ENCODE results near the gene ZBTB7C. TPM values are rescaled to one million over a fixed set of nuclear protein-coding genes. Genes with fewer than 3 reads are reported as not detected.

ZBTB7C gene
- total RNA-seq, 2 experiments from 2014 or later: 0.04 to 0.06 TPM

DNA sequence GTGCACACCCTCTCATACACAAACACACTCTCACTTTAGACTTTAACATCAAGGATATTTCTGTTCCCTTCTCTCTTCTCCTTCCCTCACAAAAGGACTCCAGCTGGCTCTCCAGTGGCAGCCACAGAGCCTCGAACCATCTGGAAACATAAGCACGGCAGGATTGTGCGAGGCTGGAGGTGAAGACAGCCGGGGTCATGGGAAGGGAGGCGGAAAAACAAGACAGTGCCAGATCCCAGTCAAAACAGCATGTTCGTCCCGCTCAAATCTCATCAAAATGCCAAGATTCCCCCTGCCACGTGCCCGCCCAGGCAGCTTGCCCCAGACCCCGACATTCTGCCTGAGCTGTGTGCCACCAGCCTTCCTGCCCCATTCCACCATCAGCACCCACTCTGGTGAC, 180.3 kb downstream of the ZBTB7C start:
- ChIA-PET POLR2A (no interaction called here), CTCF (interaction anchor here (1.8 kb wide), 1 partner anchor 217 kb away, joined by 4 read pairs; no protein-coding TSS in a partner anchor)

DNA sequence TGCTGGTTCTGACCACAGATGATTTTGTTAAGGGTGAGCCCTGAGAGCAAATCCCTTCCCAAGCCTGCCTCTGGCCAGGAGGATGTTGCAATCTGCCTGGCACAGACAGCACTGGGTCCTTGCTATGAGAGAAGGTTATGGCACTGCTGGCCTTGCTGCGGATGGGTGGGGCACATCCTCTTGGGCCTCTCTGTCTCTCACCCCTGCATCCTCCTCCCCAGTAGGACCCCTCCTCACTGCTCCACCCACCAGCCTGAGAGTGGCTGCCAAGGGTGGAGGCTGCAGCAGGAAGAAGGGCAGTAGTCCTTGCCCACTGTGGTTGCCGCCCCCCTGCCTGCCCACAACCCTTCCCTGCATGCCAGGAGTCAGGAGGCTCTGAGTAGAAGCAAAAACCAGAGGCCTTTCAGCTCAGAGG, 180.9 kb downstream of the ZBTB7C start:
- CTCF ChIA-PET: interaction anchor here (1.8 kb wide), 1 partner anchor 217 kb away, joined by 4 read pairs; no protein-coding TSS in a partner anchor
- POLR2A ChIA-PET: no interaction called here

DNA sequence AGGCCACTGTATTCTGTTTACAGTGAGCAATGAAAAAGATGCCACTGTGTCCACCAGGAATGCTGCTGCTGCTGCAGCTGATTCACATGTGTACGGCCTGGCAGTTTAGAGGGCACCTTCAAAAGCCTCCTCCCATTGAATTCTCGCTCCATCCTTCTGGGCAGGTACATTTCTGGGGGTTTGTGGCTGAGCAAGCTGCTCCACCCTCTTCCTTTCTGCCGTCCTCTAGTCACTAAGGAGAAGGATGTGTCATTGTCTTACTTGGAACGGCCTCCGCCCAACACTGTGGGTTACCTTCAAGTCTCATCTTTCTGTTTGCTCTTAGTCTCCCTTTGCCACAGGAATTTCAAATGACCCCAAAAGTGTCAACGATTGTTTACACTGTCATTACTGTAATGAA, 182.0 kb downstream of the ZBTB7C start:
- ChIA-PET POLR2A (interaction anchor here (0.6 kb wide), 1 partner anchor 297 kb away, joined by 5 read pairs; no protein-coding TSS in a partner anchor), CTCF (no interaction called here)

DNA sequence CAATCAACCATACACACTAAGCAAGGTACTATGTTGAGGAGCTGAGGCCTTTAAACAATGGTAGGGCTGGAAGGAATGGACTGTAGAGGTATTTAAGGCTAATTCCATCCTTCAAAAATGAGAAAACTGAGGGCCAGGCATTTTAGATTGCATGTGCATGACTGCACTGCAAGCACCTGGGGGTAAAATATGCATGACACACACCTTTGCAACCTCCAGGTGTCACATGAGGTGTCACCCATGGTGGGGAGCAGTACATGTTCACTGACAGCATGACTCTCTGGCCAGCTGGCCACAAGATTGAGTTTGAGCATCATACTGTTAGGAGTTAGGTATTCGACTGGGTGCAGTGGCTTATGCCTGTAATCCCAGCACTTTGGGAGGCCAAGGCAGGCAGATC, 182.8 kb downstream of the ZBTB7C start:
- CTCF ChIA-PET: no interaction called here

DNA sequence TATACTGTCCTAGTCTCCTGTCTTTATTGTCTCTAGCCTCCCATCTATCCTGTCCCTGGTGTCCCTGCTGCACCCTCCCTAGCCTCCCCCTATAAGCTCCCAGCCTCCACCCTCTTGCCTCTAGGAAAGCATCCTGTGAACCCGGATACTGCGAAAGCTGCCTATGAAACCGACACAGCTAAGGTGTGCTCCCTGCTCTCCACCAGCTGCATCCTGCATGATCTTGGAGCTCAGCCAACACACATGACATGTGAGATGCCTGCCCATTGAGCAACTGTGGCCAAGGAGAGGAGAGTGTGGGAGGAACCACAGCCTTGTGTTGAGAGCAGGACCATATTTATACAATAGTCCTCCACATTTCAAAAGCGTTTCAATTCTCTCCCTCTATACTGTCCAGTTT, 187.1 kb downstream of the ZBTB7C start:
- ChIA-PET POLR2A (no interaction called here), CTCF (no interaction called here)

More for the DNA sequence above, 182.8 kb downstream of the ZBTB7C start:
- POLR2A ChIA-PET: no interaction called here

DNA sequence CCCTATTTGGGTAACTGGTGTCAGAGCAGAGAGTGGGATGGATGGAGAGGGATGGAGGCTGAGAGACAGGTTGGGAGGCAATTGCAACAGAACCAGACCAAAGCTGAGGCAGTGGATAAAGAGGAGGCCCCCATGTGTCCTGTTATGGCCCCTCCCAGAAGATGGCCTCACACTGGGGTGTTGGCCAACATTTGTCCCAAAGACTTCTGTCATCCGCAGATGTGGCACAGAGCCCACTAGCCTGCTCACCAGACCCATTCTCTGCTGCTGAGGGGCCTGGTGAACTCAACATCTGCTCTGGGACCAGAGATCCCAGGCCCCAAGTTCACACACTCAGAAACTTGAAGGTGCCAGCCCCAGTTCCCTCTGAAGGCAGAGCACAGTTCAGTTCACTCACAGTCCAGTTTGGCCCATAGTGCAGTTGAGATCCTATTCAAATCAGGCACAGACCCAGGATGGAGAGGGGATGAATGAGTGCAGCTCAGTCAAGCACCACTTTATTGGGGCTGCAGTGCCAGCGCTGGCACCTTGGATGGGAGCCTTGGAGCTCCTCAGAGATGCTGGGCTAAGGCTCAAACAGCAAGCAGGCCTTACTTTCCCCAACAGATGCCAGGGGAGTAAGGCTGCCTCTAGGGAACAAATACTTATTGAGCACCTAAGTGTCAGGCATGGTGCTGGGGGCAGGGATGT, 189.2 kb downstream of the ZBTB7C start:
- POLR2A ChIA-PET: no interaction called here
- CTCF ChIA-PET: no interaction called here

DNA sequence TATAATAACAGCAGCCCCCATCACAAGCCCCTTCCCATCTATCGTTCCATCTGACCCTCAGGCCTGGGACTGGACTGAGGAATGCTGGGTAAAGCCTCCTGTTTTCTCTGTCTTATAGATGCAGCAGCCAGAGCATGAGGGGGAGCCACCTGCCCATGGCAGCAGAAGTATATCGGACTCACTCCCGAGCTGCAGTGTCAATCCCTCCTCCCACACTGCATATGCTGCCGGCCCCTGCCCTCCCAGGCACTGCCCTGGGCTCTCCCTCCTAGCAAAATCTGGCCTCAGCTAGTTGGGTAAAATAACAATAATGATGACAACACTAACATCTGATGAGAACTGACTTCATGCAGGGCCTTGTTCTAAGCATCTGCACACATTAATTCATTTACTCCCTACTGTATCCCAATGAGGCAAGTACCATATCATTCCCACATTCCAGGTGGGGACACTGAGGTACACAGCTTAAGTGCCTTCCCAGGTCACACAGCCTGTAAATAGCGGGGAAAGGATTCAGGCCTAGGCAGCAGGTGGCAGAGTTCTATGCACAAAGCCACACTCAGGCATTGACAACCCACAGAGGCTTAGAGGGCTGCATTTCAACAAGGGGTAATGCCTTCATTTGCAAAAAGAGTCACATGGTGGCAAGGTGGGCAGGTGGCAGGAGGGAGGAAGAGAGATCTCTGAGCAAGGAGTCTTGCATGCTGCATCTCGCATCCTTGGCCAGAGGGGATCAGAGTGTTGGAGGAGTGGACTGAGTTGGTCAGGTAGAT, 190.0 kb downstream of the ZBTB7C start:
- POLR2A ChIA-PET: no interaction called here
- CTCF ChIA-PET: no interaction called here

DNA sequence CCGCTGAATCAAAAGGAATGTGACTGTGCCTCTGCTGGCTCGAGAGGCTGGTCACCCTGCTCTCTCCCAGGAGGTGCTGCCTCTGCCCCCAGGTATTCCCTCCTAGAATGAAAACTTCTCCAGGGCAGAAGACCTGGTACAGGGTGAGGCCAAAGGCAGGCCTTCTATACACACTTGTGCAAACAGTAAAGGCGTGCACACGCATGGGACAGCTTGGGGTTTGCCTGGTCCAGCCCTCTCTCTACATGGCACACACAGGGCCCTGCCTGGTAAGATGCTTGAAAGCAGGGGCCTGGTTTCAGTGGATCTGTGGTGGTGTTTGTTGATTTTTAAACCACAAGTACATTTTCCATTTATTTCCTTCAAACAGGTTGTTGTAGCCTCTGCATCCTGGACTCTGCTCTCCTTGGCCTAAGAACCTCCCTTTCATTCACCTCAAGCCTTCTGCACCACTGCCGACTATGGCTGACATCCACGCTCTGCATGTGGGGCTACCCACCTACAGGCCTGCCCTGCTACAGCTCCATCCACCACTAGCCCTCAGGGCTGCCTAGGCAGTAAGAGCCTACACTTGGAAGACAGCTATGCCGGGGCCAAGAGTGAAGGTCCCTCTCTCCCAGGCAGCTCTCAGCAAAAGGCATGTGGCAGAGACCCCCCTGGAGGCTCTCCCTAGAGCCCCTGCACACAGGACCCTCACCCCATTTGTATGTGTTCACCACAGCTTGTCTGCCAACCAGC, 190.7 kb downstream of the ZBTB7C start:
- ChIA-PET POLR2A (no interaction called here), CTCF (no interaction called here)

DNA sequence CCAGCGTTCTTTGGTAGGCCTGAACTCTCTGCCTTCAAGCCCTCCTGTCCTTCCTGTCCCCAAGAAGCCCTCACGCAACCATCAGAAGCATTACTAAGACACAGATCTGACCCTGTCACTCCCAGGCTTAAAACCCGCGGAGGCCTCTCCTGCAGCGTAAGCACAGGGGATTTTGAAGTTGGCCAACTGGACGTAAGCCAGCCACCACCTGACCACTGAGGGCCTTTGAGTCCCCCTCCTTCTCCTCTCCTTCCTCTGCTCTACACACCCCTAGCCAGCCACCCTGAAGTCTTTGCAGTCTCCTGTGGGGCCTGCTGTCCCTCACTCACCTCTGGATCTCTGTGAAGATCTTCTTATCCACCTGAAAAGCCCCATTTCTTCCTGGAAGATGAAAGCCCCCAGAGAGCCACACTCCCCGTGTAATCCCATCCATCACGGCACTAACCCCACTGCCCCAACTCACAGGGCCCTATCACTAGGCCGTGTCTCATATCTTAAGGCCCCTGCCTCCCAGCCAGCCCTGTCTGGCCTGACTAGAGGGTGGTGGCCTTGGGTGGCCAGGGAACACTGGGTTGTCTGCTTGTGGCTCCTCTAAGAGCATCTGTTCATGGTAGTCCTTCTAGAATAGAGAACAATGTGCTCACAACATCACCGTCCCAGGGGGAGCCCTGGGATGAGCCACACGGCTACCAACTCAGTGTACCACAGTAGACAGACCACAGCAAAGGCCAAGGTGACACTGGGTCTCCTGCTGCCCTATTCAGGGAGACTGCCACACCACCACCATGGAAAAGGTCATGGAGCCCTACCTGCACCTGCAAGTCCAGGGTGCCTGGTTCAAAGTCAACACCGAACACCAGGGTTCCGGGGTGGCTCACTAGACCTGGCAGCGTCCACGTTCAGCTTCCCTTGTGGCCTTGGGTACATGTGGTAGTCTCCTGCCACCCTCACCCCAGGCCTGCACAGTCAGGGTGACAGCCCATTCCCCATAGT, 191.6 kb downstream of the ZBTB7C start:
- ChIA-PET POLR2A (no interaction called here), CTCF (no interaction called here)

DNA sequence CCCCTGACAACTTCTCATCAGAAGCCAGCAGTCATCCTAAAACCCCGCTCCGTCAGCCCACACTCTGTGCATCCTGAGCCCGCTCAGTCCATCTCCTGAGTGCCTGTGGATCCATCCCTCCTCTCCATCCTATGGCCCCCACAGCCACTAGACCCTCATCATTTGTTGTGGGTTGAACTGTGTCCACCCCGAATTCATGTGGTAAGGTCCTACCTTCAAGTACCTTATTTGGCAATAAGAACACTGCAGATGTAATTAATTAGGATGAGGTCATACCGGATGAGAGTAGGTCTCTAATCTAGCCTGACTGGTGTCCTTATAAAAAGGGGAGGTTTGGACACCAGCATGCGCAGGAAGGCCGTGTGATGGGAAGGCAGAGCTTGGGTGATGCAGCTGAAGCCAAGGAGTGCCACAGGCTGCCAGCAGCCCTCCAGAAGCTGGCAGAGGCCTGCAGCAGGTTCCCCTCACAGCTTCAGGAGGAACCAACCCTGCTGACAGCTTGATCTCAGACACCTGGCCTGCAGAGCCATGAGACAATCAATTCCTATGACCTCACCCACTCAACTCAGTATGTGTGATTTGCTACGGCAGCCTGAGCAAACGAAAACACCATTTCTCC, 192.4 kb downstream of the ZBTB7C start:
- POLR2A ChIA-PET: no interaction called here
- CTCF ChIA-PET: no interaction called here

DNA sequence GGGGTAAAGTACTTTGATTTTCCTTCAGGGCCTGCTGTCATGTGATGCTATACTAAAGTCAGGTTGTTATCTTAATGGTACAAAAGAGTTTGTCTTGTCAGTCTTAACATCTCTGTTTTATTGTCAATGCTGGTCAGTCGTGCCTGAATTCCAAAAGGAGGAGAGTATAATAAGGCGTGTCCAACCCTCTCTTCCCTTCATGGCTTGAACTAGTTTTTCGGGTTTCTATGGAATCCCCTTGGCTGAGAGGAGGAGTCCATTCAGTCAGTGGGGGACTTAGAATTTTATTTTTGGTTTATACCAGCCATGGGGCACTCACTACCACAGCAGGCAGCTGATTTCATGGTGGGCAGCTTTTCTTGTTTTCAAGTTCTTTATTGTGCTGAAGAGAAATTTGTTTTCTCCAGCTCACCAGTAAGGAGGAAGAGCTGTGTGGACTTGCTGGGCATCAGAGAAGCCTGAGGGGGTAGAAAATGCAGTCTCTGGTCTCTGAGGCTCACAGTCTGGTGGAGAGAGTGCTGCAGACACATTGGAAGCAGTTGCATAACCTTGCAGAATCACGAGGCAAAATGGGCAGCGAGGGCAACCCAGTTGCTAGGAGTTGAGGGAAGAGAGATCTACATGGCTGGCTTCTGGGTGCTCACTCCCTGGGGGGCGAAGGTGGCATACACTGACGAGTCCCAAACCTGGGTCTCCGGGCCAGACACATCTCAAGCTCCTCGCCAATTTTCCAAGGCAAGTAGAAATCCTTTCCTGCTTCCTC, 193.1 kb downstream of the ZBTB7C start:
- POLR2A ChIA-PET: no interaction called here

DNA sequence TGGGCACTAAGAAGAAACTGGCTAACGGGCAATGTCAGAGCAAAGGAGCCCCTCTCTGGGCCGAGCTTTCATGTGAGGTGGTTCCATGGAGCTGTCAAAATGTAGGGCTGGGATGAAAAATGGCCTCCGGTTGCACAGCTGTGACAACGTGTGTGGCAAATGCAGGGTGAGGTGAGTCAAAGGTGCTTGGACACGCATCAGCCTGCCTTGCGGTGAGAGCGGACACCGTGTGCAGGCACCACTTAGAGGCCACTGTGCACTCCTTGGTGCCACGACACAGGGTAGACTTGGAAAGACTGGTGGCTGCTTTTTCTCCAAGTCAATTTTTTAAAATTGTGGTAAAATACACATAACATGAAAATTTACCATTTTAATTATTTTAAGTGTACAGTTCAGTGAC, 195.4 kb downstream of the ZBTB7C start:
- CTCF ChIA-PET: no interaction called here
- POLR2A ChIA-PET: no interaction called here

More for the DNA sequence above, 193.1 kb downstream of the ZBTB7C start:
- CTCF ChIA-PET: no interaction called here

DNA sequence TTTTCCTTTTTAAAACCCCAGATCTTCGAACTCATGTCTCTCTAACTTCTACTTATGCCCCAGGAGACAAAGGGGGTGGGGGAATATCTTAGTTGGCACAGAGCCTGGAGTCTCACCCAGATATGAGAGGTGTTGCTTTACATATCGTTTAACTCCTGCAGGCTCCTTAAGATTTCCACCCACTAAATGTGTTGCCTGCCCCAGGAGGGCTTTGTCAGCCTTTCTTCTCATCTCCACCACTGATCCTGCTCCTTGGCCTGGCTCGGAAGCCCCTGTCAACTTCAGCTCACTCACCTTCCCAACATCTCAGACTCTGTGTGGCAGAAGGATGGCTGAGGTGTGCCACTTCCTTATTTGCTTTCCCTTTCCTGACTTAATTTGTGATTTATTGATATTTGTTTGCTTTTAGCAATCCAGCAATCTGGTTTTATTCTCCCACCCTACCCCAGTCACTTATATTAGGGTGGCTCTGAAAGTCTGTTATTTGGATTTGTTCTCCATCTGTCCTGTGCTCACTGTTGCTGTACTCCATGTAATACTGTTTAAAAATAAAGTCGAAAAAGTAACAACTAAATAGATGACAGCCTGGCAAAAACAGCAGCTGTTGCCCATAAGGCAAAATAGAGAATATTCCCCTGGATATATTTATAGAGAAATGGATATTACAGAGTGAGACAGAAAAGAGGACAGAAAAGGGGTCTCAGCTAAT, 200.6 kb downstream of the ZBTB7C start:
- CTCF ChIA-PET: interaction anchor here (0.6 kb wide), 1 partner anchor 814 kb away, joined by 3 read pairs; no protein-coding TSS in a partner anchor
- POLR2A ChIA-PET: no interaction called here

DNA sequence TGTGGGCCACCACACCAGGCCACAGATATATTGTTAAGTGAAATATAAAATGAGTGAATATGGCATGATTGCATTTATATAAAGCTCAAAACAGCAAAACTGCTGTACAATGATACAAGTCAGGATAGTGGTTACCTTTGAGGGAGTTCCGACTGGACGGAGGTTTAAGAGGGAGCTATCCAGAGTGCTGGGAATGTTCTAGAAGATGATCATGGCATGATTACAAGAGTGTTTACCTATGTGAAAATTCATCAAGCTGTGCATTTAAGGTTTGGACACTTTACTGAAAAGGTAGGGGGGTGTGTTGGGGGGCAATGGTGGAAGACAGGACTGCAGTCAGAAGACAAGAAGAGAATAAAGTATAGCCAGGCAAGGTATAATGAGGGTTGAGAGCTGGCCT, 201.4 kb downstream of the ZBTB7C start:
- POLR2A ChIA-PET: no interaction called here
- CTCF ChIA-PET: no interaction called here

DNA sequence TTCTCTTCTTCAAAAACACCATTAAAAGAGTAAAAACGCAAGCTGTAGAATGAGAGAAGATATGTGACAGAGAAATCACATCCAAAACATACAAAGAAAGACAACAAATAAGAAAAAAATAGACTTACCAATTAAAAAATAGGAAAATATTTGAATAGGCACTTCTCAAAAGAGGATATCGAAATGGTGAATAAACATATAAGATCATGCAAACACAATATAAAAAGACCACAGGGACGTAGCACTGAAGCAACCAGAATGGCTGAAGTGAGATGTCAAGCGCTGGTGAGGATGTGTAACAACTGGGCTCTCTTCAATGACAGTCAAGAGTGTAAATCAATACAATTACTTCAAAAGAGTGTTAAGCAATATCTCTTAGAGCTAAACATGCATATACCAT, 202.3 kb downstream of the ZBTB7C start:
- ChIA-PET POLR2A (no interaction called here), CTCF (no interaction called here)

DNA sequence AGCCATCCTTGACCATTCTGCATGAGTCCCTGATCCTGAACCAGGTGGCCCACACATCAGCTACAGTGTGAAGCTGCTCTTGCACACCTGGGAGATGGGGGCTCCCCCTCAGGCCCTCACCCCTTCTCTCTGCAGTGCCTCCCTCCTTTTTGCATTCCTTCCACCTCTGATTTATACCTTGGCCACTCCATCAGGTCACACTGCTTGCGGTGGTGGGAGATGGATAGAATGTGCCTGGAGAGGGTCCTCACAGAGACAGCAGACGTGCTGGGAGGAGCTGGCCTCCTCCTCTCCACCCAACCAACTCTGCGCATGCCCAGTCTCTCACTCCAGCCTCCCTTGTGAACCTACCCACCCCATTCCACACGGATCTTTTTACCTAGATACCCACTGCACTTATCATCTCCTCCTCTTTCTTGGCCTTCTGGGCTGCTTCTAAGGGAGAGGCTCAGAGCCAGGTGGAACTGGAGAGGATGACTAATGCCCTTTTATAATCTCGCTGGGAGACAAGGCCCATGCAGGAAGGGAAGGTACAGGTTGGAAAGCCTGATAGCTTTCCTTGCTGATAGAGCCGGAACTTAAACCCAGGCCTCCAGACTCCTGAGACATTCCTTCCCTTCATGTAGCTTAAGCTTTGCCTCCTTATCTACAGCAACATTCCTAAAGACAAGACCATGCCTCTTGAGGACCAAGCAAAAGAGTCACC, 205.1 kb downstream of the ZBTB7C start:
- CTCF ChIA-PET: no interaction called here

DNA sequence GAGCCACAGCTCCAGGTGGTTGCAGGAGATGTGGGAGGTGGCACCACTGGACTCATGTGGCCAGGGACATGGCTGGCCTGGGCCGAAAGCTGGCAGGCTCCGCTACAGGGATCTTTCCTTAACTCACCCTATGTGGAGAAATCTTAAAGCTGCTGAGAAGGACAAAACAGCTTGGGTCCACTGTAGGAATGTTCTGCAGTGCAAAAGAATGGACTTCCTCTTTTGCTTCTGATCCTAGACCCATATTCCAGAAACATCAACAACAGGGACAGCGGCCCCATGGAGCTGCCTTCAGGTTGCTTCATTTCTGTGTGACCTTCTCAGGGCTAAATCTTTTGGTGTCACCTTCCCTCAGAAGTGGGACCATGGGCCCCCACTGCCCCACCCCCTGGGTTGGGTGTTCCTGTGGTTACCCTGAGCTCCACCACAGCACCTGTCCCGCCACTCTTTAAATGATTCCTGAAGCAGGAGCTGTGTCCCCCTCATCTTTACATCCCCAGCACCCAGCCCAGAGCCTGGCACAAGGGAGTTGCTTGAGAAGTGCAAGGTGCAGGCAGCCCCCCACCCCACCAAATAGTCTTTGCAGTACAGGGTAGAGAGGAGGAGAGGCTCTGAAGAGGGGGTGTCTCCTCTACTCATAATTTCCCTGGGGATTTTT, 205.8 kb downstream of the ZBTB7C start:
- ChIA-PET CTCF (no interaction called here), POLR2A (no interaction called here)

More for the DNA sequence above, 205.1 kb downstream of the ZBTB7C start:
- POLR2A ChIA-PET: no interaction called here
